ENCODE data around the gene POLK. TPM values are rescaled to one million over a fixed set of nuclear protein-coding genes. Genes with fewer than 3 reads are reported as not detected.

Gene POLK
- total RNA-seq, 1 donor from 2014 or later: 27.6 TPM

GRCh38 chr5:75473463-75473862 lies 38.2 kb upstream of the POLK start:
- H4K20me1 ChIP-seq (ENCODE audit: insufficient read depth, low read length): peaks cover 54% of the 10 kb centered on the region
- H3K4me3 Mint-ChIP-seq (ENCODE audit: unreplicated experiment): no peak overlapping the region
- H3K27me3 Mint-ChIP-seq (ENCODE audit: low read depth, unreplicated experiment): no peaks in the 10 kb centered on the region
- H2AFZ ChIP-seq (ENCODE audit: low read depth, low read length): no peak overlapping the region
- H3K9ac ChIP-seq (ENCODE audit: low read length): no peak overlapping the region
- H3K79me2 ChIP-seq (ENCODE audit: insufficient read depth, low read length): peaks cover 39% of the 10 kb centered on the region
- TF ChIP-seq, protein P1, sequence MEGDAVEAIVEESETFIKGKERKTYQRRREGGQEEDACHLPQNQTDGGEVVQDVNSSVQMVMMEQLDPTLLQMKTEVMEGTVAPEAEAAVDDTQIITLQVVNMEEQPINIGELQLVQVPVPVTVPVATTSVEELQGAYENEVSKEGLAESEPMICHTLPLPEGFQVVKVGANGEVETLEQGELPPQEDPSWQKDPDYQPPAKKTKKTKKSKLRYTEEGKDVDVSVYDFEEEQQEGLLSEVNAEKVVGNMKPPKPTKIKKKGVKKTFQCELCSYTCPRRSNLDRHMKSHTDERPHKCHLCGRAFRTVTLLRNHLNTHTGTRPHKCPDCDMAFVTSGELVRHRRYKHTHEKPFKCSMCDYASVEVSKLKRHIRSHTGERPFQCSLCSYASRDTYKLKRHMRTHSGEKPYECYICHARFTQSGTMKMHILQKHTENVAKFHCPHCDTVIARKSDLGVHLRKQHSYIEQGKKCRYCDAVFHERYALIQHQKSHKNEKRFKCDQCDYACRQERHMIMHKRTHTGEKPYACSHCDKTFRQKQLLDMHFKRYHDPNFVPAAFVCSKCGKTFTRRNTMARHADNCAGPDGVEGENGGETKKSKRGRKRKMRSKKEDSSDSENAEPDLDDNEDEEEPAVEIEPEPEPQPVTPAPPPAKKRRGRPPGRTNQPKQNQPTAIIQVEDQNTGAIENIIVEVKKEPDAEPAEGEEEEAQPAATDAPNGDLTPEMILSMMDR (IDR thresholded peaks at IDR 0.05; ENCODE audit: insufficient read depth, low read depth, low read length): no peak
- H3K36me3 ChIP-seq (ENCODE audit: insufficient read depth, low read length): no peaks in the 10 kb centered on the region
- no peak for FAIRE-seq
- no peak overlapping the region for H3K4me3 ChIP-seq (ENCODE audit: insufficient read depth, low read depth, low read length)
- H3K36me3 Mint-ChIP-seq (ENCODE audit: low read depth, unreplicated experiment): peaks cover 8% of the 10 kb centered on the region
- H3K27ac ChIP-seq (ENCODE audit: low read depth, low read length): no peak overlapping the region
- no peak for DNase-seq (ENCODE audit: low read depth)
- no peaks in the 10 kb centered on the region for H3K4me1 ChIP-seq (ENCODE audit: insufficient read depth, low read length)
- H3K4me2 ChIP-seq (ENCODE audit: low read length): no peak overlapping the region
- no peaks in the 10 kb centered on the region for H3K27me3 ChIP-seq (ENCODE audit: insufficient read depth, low read length)
- peaks cover 4% of the 10 kb centered on the region for H3K9me3 ChIP-seq (ENCODE audit: insufficient read depth, low read depth, low read length)
- no peaks in the 10 kb centered on the region for H3K4me1 Mint-ChIP-seq (ENCODE audit: low read depth, unreplicated experiment)
- H3K27ac Mint-ChIP-seq (ENCODE audit: unreplicated experiment): no peak overlapping the region
- peaks cover 6% of the 10 kb centered on the region for H3K9me3 Mint-ChIP-seq (ENCODE audit: unreplicated experiment)

- Histone ChIP-seq H3K79me2 (ENCODE audit: insufficient read depth, low read length) (peaks cover 38% of the 10 kb centered on the region), H3K9me3 (ENCODE audit: insufficient read depth, low read depth, low read length) (no peaks in the 10 kb centered on the region), H4K20me1 (ENCODE audit: insufficient read depth, low read length) (peaks cover 66% of the 10 kb centered on the region), H3K4me3 (ENCODE audit: insufficient read depth, low read depth, low read length) (no peak overlapping the region), H2AFZ (ENCODE audit: low read depth, low read length) (no peak overlapping the region), H3K4me1 (ENCODE audit: insufficient read depth, low read length) (no peaks in the 10 kb centered on the region), H3K27me3 (ENCODE audit: insufficient read depth, low read length) (no peaks in the 10 kb centered on the region), H3K36me3 (ENCODE audit: insufficient read depth, low read length) (no peaks in the 10 kb centered on the region), H3K27ac (ENCODE audit: low read depth, low read length) (no peak overlapping the region), H3K9ac (ENCODE audit: low read length) (no peak overlapping the region), H3K4me2 (ENCODE audit: low read length) (no peak overlapping the region)
- Mint-ChIP-seq H3K4me3 (ENCODE audit: unreplicated experiment) (no peak overlapping the region), H3K4me1 (ENCODE audit: low read depth, unreplicated experiment) (no peaks in the 10 kb centered on the region), H3K9me3 (ENCODE audit: unreplicated experiment) (no peaks in the 10 kb centered on the region), H3K36me3 (ENCODE audit: low read depth, unreplicated experiment) (peaks cover 7% of the 10 kb centered on the region), H3K27me3 (ENCODE audit: low read depth, unreplicated experiment) (no peaks in the 10 kb centered on the region), H3K27ac (ENCODE audit: unreplicated experiment) (no peak overlapping the region)
- FAIRE-seq: no peak
- TF ChIP-seq EZH2 (IDR thresholded peaks at IDR 0.05; ENCODE audit: insufficient read depth, low read length): no peak
- TF ChIP-seq, protein P1 (IDR thresholded peaks at IDR 0.05; ENCODE audit: insufficient read depth, low read depth, low read length): no peak
- DNase-seq (ENCODE audit: low read depth): no peak
Measured at GRCh38 chr5:75475364-75475763, 36.3 kb upstream of the POLK start.

DNA sequence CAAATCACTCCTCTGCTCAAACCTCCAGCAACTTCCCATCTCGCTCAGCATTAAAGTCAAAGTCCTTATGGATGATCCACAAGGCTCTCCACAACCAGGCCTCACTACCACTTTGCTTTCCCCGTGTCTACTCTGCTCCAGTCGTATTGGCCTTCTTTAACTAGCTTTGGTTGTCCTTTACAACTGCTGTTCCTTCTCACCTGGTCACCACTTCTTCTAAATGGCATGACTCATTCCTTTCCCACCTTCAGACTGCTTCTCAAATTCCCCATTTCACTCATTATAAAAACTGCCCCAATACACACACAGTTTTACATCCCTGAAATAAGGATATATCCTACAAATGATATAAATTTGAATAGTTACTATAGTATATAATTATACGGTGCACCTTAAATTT lies 30.7 kb upstream of the POLK start:
- Mint-ChIP-seq H3K9me3 (ENCODE audit: unreplicated experiment) (peaks cover 2% of the 10 kb centered on the region), H3K27me3 (ENCODE audit: low read depth, unreplicated experiment) (no peaks in the 10 kb centered on the region), H3K36me3 (ENCODE audit: low read depth, unreplicated experiment) (peaks cover 3% of the 10 kb centered on the region), H3K27ac (ENCODE audit: unreplicated experiment) (no peak overlapping the region), H3K4me1 (ENCODE audit: low read depth, unreplicated experiment) (no peaks in the 10 kb centered on the region), H3K4me3 (ENCODE audit: unreplicated experiment) (no peak overlapping the region)
- Histone ChIP-seq H3K79me2 (ENCODE audit: insufficient read depth, low read length) (peaks cover 63% of the 10 kb centered on the region), H2AFZ (ENCODE audit: low read depth, low read length) (no peak overlapping the region), H3K4me2 (ENCODE audit: low read length) (no peak overlapping the region), H3K9ac (ENCODE audit: low read length) (no peak overlapping the region), H3K27me3 (ENCODE audit: insufficient read depth, low read length) (no peaks in the 10 kb centered on the region), H3K36me3 (ENCODE audit: insufficient read depth, low read length) (no peaks in the 10 kb centered on the region), H3K4me3 (ENCODE audit: insufficient read depth, low read depth, low read length) (no peak overlapping the region), H3K9me3 (ENCODE audit: insufficient read depth, low read depth, low read length) (no peaks in the 10 kb centered on the region), H4K20me1 (ENCODE audit: insufficient read depth, low read length) (peaks cover 78% of the 10 kb centered on the region), H3K27ac (ENCODE audit: low read depth, low read length) (no peak overlapping the region), H3K4me1 (ENCODE audit: insufficient read depth, low read length) (no peaks in the 10 kb centered on the region)
- TF ChIP-seq EZH2 (IDR thresholded peaks at IDR 0.05; ENCODE audit: insufficient read depth, low read length): no peak
- TF ChIP-seq, protein P1 (IDR thresholded peaks at IDR 0.05; ENCODE audit: insufficient read depth, low read depth, low read length): no peak
- DNase-seq (ENCODE audit: low read depth): no peak
- no peak for FAIRE-seq

Measured in astrocyte (in vitro differentiated cells and primary cell).